ENCODE results near the gene ACTN2. TPM values are rescaled to one million over a fixed set of nuclear protein-coding genes. Genes with fewer than 3 reads are reported as not detected.

Gene ACTN2
- total RNA-seq, 1 donor, result not detected

DNA sequence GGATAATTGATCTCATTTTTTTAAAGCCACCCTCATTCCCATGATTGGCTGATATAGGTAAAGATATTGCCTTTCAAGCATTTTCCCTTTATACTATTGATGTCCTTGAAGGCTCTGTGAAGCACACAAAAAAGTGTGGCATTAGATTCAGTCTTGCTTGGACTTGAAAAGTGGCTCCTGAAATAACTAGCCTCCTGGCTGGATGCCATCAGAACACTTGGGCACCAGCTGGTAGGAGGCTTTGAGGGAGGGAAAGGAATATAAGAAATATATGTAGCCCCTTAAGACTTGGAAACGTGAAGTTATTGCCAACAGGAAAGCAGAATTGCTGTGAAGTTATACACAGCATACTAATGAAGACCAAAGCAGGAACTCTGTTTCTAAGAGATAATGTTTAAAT lies 122.8 kb downstream of the ACTN2 start:
- Histone ChIP-seq H3K4me2 (ENCODE audit: insufficient read depth, low read length) (no peak overlapping the region), H3K4me1 (ENCODE audit: insufficient read depth, low read length) (no peaks in the 10 kb centered on the region), H3K27ac (ENCODE audit: low read depth, low read length) (no peak overlapping the region), H3K27me3 (ENCODE audit: insufficient read depth, low read length) (no peaks in the 10 kb centered on the region), H3K36me3 (ENCODE audit: insufficient read depth, low read length) (peaks cover 25% of the 10 kb centered on the region), H4K20me1 (ENCODE audit: insufficient read depth, low read length) (no peaks in the 10 kb centered on the region), H3K9me3 (ENCODE audit: low read depth, low read length) (no peaks in the 10 kb centered on the region), H3K79me2 (ENCODE audit: insufficient read depth, low read length) (peaks cover 31% of the 10 kb centered on the region), H2AFZ (ENCODE audit: low read length) (no peak overlapping the region), H3K4me3 (ENCODE audit: insufficient read depth, low read length) (no peak overlapping the region)
- TF ChIP-seq, protein P1, sequence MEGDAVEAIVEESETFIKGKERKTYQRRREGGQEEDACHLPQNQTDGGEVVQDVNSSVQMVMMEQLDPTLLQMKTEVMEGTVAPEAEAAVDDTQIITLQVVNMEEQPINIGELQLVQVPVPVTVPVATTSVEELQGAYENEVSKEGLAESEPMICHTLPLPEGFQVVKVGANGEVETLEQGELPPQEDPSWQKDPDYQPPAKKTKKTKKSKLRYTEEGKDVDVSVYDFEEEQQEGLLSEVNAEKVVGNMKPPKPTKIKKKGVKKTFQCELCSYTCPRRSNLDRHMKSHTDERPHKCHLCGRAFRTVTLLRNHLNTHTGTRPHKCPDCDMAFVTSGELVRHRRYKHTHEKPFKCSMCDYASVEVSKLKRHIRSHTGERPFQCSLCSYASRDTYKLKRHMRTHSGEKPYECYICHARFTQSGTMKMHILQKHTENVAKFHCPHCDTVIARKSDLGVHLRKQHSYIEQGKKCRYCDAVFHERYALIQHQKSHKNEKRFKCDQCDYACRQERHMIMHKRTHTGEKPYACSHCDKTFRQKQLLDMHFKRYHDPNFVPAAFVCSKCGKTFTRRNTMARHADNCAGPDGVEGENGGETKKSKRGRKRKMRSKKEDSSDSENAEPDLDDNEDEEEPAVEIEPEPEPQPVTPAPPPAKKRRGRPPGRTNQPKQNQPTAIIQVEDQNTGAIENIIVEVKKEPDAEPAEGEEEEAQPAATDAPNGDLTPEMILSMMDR (IDR thresholded peaks at IDR 0.05; ENCODE audit: extremely low read depth, low read depth, low read length), result no peak
- DNase-seq (ENCODE audit: insufficient read length, low spot score, missing footprints), result no peak

DNA sequence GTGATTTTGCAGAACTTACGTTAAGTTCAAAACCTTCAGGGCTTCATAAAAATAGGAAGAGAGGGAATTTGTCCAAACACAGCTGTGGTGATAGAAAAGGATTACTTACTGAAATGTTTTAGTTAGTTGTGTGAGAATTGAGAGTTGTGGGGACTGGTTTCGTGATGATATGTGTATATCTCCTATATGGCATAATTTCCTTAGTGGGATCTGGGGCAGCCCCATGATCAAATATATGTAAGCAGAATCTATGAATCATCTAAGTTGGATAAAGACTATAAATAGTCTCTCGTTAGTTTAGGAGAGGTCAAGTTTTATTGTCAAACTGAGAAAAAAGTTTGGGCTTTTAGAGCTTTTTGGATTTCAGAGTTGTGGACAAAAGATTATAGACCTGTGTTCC lies 123.7 kb downstream of the ACTN2 start:
- no peak for DNase-seq (ENCODE audit: insufficient read length, low spot score, missing footprints)
- no peak overlapping the region for H3K4me3 ChIP-seq (ENCODE audit: insufficient read depth, low read length)
- H3K4me1 ChIP-seq (ENCODE audit: insufficient read depth, low read length), result no peaks in the 10 kb centered on the region
- H3K27me3 ChIP-seq (ENCODE audit: insufficient read depth, low read length), result no peaks in the 10 kb centered on the region
- H4K20me1 ChIP-seq (ENCODE audit: insufficient read depth, low read length), result no peaks in the 10 kb centered on the region
- H3K27ac ChIP-seq (ENCODE audit: low read depth, low read length), result no peak overlapping the region
- no peak overlapping the region for H2AFZ ChIP-seq (ENCODE audit: low read length)
- H3K79me2 ChIP-seq (ENCODE audit: insufficient read depth, low read length), result peaks cover 26% of the 10 kb centered on the region
- TF ChIP-seq, protein P1 (IDR thresholded peaks at IDR 0.05; ENCODE audit: extremely low read depth, low read depth, low read length), result no peak
- H3K36me3 ChIP-seq (ENCODE audit: insufficient read depth, low read length), result peaks cover 26% of the 10 kb centered on the region
- no peak overlapping the region for H3K4me2 ChIP-seq (ENCODE audit: insufficient read depth, low read length)
- no peaks in the 10 kb centered on the region for H3K9me3 ChIP-seq (ENCODE audit: low read depth, low read length)

DNA sequence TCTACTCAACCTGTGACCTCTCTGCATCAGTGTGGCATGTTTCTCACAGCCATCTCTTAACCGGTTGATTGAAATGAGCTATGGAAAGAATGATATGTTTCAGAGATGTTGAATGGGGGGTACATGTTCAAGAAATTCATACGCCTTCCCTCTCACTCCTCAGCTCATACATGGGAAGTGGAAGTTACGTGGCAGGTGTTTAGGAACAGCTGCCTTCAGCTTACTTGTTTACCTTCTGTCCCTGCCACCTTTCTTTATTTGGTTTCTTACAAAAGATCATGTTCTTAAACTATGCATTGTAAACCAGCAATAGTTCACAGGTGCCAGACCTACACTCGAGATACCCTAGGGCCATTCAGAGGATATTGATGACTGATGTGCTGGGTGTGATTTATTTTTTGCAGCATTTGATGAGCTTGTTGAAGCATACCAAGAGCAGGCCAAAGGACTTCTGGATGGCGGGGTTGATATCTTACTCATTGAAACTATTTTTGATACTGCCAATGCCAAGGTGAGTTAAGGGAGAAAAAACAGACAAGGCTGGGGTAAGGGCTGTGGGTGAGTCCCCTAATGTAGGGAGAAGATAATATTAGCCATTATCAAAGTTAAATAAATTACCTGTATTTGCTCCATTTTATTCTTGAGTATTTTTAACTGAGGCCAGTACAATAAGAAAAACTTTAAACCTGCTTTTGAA lies 126.2 kb downstream of the ACTN2 start:
- Histone ChIP-seq H4K20me1 (ENCODE audit: insufficient read depth, low read length) (no peaks in the 10 kb centered on the region), H3K9me3 (ENCODE audit: low read depth, low read length) (no peaks in the 10 kb centered on the region), H3K36me3 (ENCODE audit: insufficient read depth, low read length) (peaks cover 30% of the 10 kb centered on the region), H3K79me2 (ENCODE audit: insufficient read depth, low read length) (peaks cover 9% of the 10 kb centered on the region), H3K4me1 (ENCODE audit: insufficient read depth, low read length) (no peaks in the 10 kb centered on the region), H2AFZ (ENCODE audit: low read length) (no peak overlapping the region), H3K27ac (ENCODE audit: low read depth, low read length) (no peak overlapping the region), H3K4me2 (ENCODE audit: insufficient read depth, low read length) (no peak overlapping the region), H3K27me3 (ENCODE audit: insufficient read depth, low read length) (no peaks in the 10 kb centered on the region), H3K4me3 (ENCODE audit: insufficient read depth, low read length) (no peak overlapping the region)
- TF ChIP-seq, protein P1 (IDR thresholded peaks at IDR 0.05; ENCODE audit: extremely low read depth, low read depth, low read length), result no peak
- DNase-seq (ENCODE audit: insufficient read length, low spot score, missing footprints), result no peak

Other genes starting within 250 kb of the ACTN2 start
- gene LGALS8, start 162.5 kb upstream of the ACTN2 start, total RNA-seq, result 79.6 and 86.9 TPM in 2 replicates
- 34.2 and 39.4 TPM in 2 replicates for gene HEATR1, start 82.0 kb upstream of the ACTN2 start, total RNA-seq
- 28.6 and 30.0 TPM in 2 replicates for gene MTR, start 108.8 kb downstream of the ACTN2 start, total RNA-seq